H9 (cell line): Measurements from ENCODE around the gene NDUFS2. TPM values are rescaled to one million over a fixed set of nuclear protein-coding genes. Genes with fewer than 3 reads are reported as not detected.

ENCODE experiments used
- DNase-seq: peaks from one replicate; pipeline ENCODE4 v3.0.0-alpha.2; 2017
- H2AFZ ChIP-seq: one replicate; pipeline ENCODE4 v1.6.1; 2013; ENCODE audit warnings: mild to moderate bottlenecking, low read length, control low read depth, moderate library complexity
- H2AK5ac ChIP-seq: 2 replicates; pipeline ENCODE4 v1.6.1; 2013; ENCODE audit warnings: low read length, control low read depth, mixed read lengths; ENCODE audit not compliant: insufficient read length
- H2BK120ac ChIP-seq: one replicate; pipeline ENCODE4 v1.6.1; 2013; ENCODE audit warnings: low read depth, mild to moderate bottlenecking, low read length, control low read depth, inconsistent platforms; ENCODE audit not compliant: poor library complexity, severe bottlenecking
- H2BK12ac ChIP-seq: 2 replicates; pipeline ENCODE4 v1.6.1; 2013; ENCODE audit warnings: low read length, control low read depth, mixed read lengths, low read depth; ENCODE audit not compliant: insufficient read length
- H2BK15ac ChIP-seq: 2 replicates; pipeline ENCODE4 v1.6.1; 2013; ENCODE audit warnings: low read depth, low read length, control low read depth
- H2BK20ac ChIP-seq: one replicate; pipeline ENCODE4 v1.6.1; 2013; ENCODE audit warnings: low read depth, mild to moderate bottlenecking, low read length, control low read depth, inconsistent platforms; ENCODE audit not compliant: poor library complexity, severe bottlenecking
- H2BK5ac ChIP-seq: 2 replicates; pipeline ENCODE4 v1.6.1; 2013; ENCODE audit warnings: low read length, control low read depth, mixed read lengths; ENCODE audit not compliant: insufficient read length
- H3K14ac ChIP-seq: 2 replicates; pipeline ENCODE4 v1.6.1; 2013; ENCODE audit warnings: low read length, control low read depth; ENCODE audit not compliant: insufficient read depth
- H3K18ac ChIP-seq: 2 replicates; pipeline ENCODE4 v1.6.1; 2013; ENCODE audit warnings: low read depth, mild to moderate bottlenecking, mixed read lengths, low read length, control low read depth; ENCODE audit not compliant: insufficient read length
- H3K23ac ChIP-seq: 2 replicates; pipeline ENCODE4 v1.6.1; 2013; ENCODE audit warnings: low read length, control low read depth, mixed read lengths, low read depth; ENCODE audit not compliant: insufficient read length
- H3K23me2 ChIP-seq: 2 replicates; pipeline ENCODE4 v1.6.1; 2013; ENCODE audit warnings: low read depth, mild to moderate bottlenecking, mixed read lengths, low read length, control low read depth; ENCODE audit not compliant: insufficient read length, poor library complexity, severe bottlenecking
- H3K27ac ChIP-seq: 2 replicates; pipeline ENCODE4 v1.5.1; 2013; ENCODE audit warnings: low read length, control low read depth, mixed read lengths, low read depth; ENCODE audit not compliant: insufficient read length
- H3K27me3 ChIP-seq: 2 replicates; pipeline ENCODE4 v1.6.1; 2013; ENCODE audit warnings: low read length, control low read depth, inconsistent platforms; ENCODE audit not compliant: insufficient read depth
- H3K4ac ChIP-seq: 2 replicates; pipeline ENCODE4 v1.6.1; 2013; ENCODE audit warnings: low read depth, mild to moderate bottlenecking, control low read depth, inconsistent platforms, low read length, moderate library complexity
- H3K4me1 ChIP-seq: 2 replicates; pipeline ENCODE4 v1.6.1; 2013; ENCODE audit warnings: low read length, control low read depth, inconsistent platforms; ENCODE audit not compliant: insufficient read depth
- H3K4me2 ChIP-seq: 2 replicates; pipeline ENCODE4 v1.6.1; 2013; ENCODE audit warnings: low read length, control low read depth, mixed read lengths; ENCODE audit not compliant: insufficient read length, insufficient read depth
- H3K56ac ChIP-seq: 2 replicates; pipeline ENCODE4 v1.6.1; 2013; ENCODE audit warnings: low read depth, mild to moderate bottlenecking, mixed read lengths, low read length, control low read depth; ENCODE audit not compliant: insufficient read length
- H3K79me1 ChIP-seq: 2 replicates; pipeline ENCODE4 v1.6.1; 2013; ENCODE audit warnings: low read depth, mild to moderate bottlenecking, moderate library complexity, low read length, control low read depth, inconsistent platforms; ENCODE audit not compliant: insufficient read depth, poor library complexity, severe bottlenecking
- H3K79me2 ChIP-seq: 2 replicates; pipeline ENCODE4 v1.6.1; 2013; ENCODE audit warnings: low read length, control low read depth, inconsistent platforms; ENCODE audit not compliant: insufficient read depth
- H3K9ac ChIP-seq: 2 replicates; pipeline ENCODE4 v1.6.1; 2013; ENCODE audit warnings: low read length, control low read depth, mixed read lengths; ENCODE audit not compliant: insufficient read length; ENCODE audit errors: extremely low read depth
- H3K9me3 ChIP-seq: one replicate; pipeline ENCODE4 v1.6.1; 2013; ENCODE audit warnings: low read depth, low read length, inconsistent platforms; ENCODE audit not compliant: control insufficient read depth
- H3T11ph ChIP-seq: one replicate; pipeline ENCODE4 v1.6.1; 2013; ENCODE audit warnings: mild to moderate bottlenecking, low read length, control low read depth, inconsistent platforms
- H4K20me1 ChIP-seq: one replicate; pipeline ENCODE4 v1.6.1; 2013; ENCODE audit not compliant: control insufficient read depth, insufficient read length, insufficient read depth
- H4K5ac ChIP-seq: 2 replicates; pipeline ENCODE4 v1.6.1; 2013; ENCODE audit warnings: low read depth, mild to moderate bottlenecking, mixed read lengths, low read length, control low read depth; ENCODE audit not compliant: insufficient read length
- H4K8ac ChIP-seq: replicated peaks from 2 replicates; pipeline ENCODE4 v1.6.1; 2013; ENCODE audit warnings: low read length, control low read depth, mixed read lengths, low read depth; ENCODE audit not compliant: insufficient read length
- H4K91ac ChIP-seq: 2 replicates; pipeline ENCODE4 v1.6.1; 2013; ENCODE audit warnings: low read depth, mild to moderate bottlenecking, moderate library complexity, mixed read lengths, low read length, control low read depth; ENCODE audit not compliant: insufficient read length
- H3K27ac Mint-ChIP-seq, 3 experiments: 2 replicates in 2 of 3; 3 replicates in 1 of 3; pipeline ENCODE4 v1.8.0; 2020 to 2021; ENCODE audit warnings: mixed read lengths in 3 of 3, mild to moderate bottlenecking in 1 of 3, moderate library complexity in 1 of 3
- H3K27me3 Mint-ChIP-seq: 2 replicates; pipeline ENCODE4 v1.8.0; 2021; ENCODE audit warnings: low read depth, mild to moderate bottlenecking, moderate library complexity, mixed read lengths
- H3K36me3 Mint-ChIP-seq, 3 experiments: 2 replicates in 2 of 3; 3 replicates in 1 of 3; pipeline ENCODE4 v1.8.0; 2020 to 2021; ENCODE audit warnings: low read depth in 3 of 3, mixed read lengths in 3 of 3; ENCODE audit not compliant: insufficient read depth in 1 of 3
- H3K4me1 Mint-ChIP-seq, 2 experiments: 2 replicates each; pipeline ENCODE4 v1.8.0; 2020; ENCODE audit warnings: mixed read lengths in 2 of 2
- H3K4me3 Mint-ChIP-seq, 2 experiments: 2 replicates in 1 of 2; 3 replicates in 1 of 2; pipeline ENCODE4 v1.8.0; 2020 to 2021; ENCODE audit warnings: mild to moderate bottlenecking in 2 of 2, mixed read lengths in 2 of 2, moderate library complexity in 1 of 2
- H3K9me3 Mint-ChIP-seq, 2 experiments: 2 replicates in 1 of 2; 3 replicates in 1 of 2; pipeline ENCODE4 v1.8.0; 2020; ENCODE audit warnings: mild to moderate bottlenecking in 2 of 2, mixed read lengths in 2 of 2, moderate library complexity in 1 of 2
- CTCF ChIP-seq: fragments of 200-600 bp; sonication (generic); conservative IDR thresholded peaks from 3 replicates; pipeline ENCODE4 v1.8.0; 2021; ENCODE audit warnings: antibody characterized with exemption, mild to moderate bottlenecking
- WGBS: extraction: QIAGEN DNeasy Blood & Tissue Kit; methylation state at CpG from one replicate; pipeline ENCODE4 v1.1.7; 2013; ENCODE audit warnings: missing lambda C conversion rate, low lambda C conversion rate, mixed read lengths; ENCODE audit not compliant: insufficient read length; ENCODE audit errors: extremely low coverage; 5-methylcytosine and 5-hydroxymethylcytosine counted together
- total RNA-seq: library from RNA; stranded (reverse); gene quantifications from 2 replicates; pipeline ENCODE4 v1.2.1, GENCODE V29; 2021

Gene NDUFS2
- total RNA-seq, 1 experiment from 2014 or later, result 84.5 TPM

- no peak within 1 kb of the TSS for H4K5ac ChIP-seq
- H4K8ac ChIP-seq, result no peak within 1 kb of the TSS
- peaks cover 11% of the 10 kb centered on the region for H3K23me2 ChIP-seq
- H4K91ac ChIP-seq, result no peak within 1 kb of the TSS
- H3K4ac ChIP-seq, result no peak within 1 kb of the TSS
- TF ChIP-seq CTCF, result no peak
- peak within 1 kb of the TSS; percentile 55 for H3K4me2 ChIP-seq
- H2AFZ ChIP-seq, result peak within 1 kb of the TSS; percentile 74
- H2BK120ac ChIP-seq, result no peak within 1 kb of the TSS
- peaks cover 5% of the 10 kb centered on the region; the same call in 1 of the 2 replicates for H3K4me1 ChIP-seq
- H3K27ac ChIP-seq, result no peak within 1 kb of the TSS
- no peak within 1 kb of the TSS for H3K56ac ChIP-seq
- Mint-ChIP-seq H3K4me1 (peaks cover 17 to 26% of the 10 kb centered on the region in 2 experiments), H3K27me3 (peaks cover 81% of the 10 kb centered on the region), H3K36me3 (peaks cover 13 to 20% (median 14%) of the 10 kb centered on the region in 3 experiments), H3K9me3 (peaks cover 27 to 28% of the 10 kb centered on the region in 2 experiments), H3K4me3 (peak within 1 kb of the TSS; percentile 59 to 78), H3K27ac (no peak within 1 kb of the TSS; a peak in 1 of 7 replicates)
- H3K79me2 ChIP-seq, result no peaks in the 10 kb centered on the region
- no CpG with 5 or more reads among the region's 62 CpGs for WGBS
- H3K23ac ChIP-seq, result no peak within 1 kb of the TSS
- H3K9ac ChIP-seq, result no peak within 1 kb of the TSS
- no peaks in the 10 kb centered on the region for H4K20me1 ChIP-seq
- H2BK15ac ChIP-seq, result no peak within 1 kb of the TSS
- peak; percentile 95 for DNase-seq
- H2BK12ac ChIP-seq, result no peak within 1 kb of the TSS
- H2BK20ac ChIP-seq, result no peak within 1 kb of the TSS
- H3K27me3 ChIP-seq, result peaks cover 12% of the 10 kb centered on the region; the same call in 1 of the 2 replicates
- no peaks in the 10 kb centered on the region for H3K79me1 ChIP-seq
- peak within 1 kb of the TSS; percentile 55; the same call in 1 of the 2 replicates for H3K14ac ChIP-seq
- no peak within 1 kb of the TSS for H3K18ac ChIP-seq
- H3K9me3 ChIP-seq, result peaks cover 6% of the 10 kb centered on the region
- no peak within 1 kb of the TSS for H2AK5ac ChIP-seq
- H3T11ph ChIP-seq, result no peak within 1 kb of the TSS
- H2BK5ac ChIP-seq, result no peak within 1 kb of the TSS
Measured at GRCh38 chr1:161258439-161259344, 56.5 kb downstream of the NDUFS2 start, which contains the start of gene PCP4L1. TSS of gene PCP4L1 (plus strand) at chr1:161258745. CDS start at chr1:161258975, 230 bp downstream.
